ENCODE measurements around the gene GOLGA8B.
"Not testable (repeated sequence)": the region's sequence is repeated elsewhere in the genome, so short reads cannot be mapped to it uniquely, and the experiment has no call there.

The GOLGA8B gene

GRCh38 chr15:34584996-34585395, 1.5 kb upstream of the GOLGA8B start:
- TF ChIP-seq CTCF (IDR thresholded peaks at IDR 0.05; ENCODE audit: control insufficient read depth, extremely low read depth, insufficient read depth) = no peak
- no peak overlapping the region for H3K4me3 ChIP-seq (ENCODE audit: low read depth, low read length)
- no peak for DNase-seq (ENCODE audit: low read depth)

DNA sequence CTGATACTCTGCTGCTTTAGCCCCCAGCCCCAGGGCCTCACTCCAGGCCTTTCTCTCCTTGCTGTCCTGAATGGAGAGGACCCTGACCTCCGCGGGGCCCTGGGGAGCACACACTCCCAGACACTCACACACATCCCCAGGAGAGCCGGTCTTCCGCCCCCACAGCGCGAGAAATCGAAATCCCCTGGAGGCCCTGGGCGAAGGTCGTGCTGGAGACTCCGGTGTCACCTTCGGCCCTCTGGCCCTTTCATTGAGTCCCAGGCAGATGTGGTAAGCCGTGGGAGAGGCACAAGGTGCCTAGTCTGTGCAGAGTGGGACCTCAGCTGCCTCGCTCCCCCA, 848 bp upstream of the GOLGA8B start:
- DNase-seq (ENCODE audit: low read depth) = no peak
- TF ChIP-seq CTCF (IDR thresholded peaks at IDR 0.05; ENCODE audit: control insufficient read depth, extremely low read depth, insufficient read depth) = no peak
- H3K4me3 ChIP-seq (ENCODE audit: low read depth, low read length) = peak overlapping the region; percentile 75

GRCh38 chr15:34582461-34583371, 735 bp downstream of the GOLGA8B start:
- TF ChIP-seq CTCF (IDR thresholded peaks at IDR 0.05; ENCODE audit: control insufficient read depth, extremely low read depth, insufficient read depth) = no peak
- no peak for DNase-seq (ENCODE audit: low read depth)
- peak overlapping the region; percentile 75 for H3K4me3 ChIP-seq (ENCODE audit: low read depth, low read length)

DNA sequence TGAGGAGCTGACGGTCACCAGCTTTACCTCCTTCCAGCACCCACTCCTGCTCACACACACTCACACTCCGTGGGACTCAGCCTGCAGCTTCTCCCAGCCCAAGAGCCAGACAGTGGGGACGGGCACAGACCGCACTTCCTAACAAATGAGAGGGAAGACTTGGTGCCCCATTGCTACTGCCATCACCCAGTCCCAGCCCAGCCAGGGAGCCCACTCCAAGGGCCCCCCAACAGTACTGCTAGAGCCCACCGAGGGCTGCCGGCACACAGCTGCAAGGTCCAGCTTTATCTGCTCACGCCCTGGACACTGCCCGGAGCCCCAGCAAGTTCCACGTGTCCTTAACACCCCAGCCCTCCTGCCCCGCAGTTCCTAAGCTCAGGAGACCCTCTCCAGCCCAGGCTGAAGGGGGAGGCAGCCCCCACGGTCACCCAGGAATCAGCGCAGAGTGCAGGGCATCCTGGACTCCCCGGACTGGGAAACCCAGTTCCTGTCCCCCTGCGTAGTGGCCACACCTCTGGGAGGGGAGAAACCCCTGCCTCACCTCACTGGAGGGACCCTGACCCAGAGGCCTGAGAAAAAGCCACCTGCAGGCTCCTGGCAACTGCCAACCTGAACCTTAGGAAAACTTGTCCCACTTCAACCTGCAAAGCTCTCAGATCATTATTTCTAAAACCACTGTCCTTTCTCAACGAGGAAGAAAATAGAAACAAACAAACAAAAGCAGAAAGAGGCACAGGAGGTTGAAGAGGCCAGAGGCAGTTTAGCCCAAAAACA, 1.6 kb downstream of the GOLGA8B start:
- H3K4me3 ChIP-seq (ENCODE audit: low read depth, low read length) = peak overlapping the region; percentile 75
- DNase-seq (ENCODE audit: low read depth) = not testable (repeated sequence)

- DNase-seq (ENCODE audit: low read depth) = no peak
- TF ChIP-seq CTCF (IDR thresholded peaks at IDR 0.05; ENCODE audit: control insufficient read depth, extremely low read depth, insufficient read depth) = no peak
- H3K4me3 ChIP-seq (ENCODE audit: low read depth, low read length) = no peak overlapping the region
These were observed 2.4 kb downstream of the GOLGA8B start for GRCh38 chr15:34581043-34581365.

- not testable (repeated sequence) for DNase-seq (ENCODE audit: low read depth); H3K4me3 ChIP-seq (ENCODE audit: low read depth, low read length)
These were observed 3.0 kb downstream of the GOLGA8B start for GRCh38 chr15:34580251-34581042.

- no peak for TF ChIP-seq CTCF (IDR thresholded peaks at IDR 0.05; ENCODE audit: control insufficient read depth, extremely low read depth, insufficient read depth)
- H3K4me3 ChIP-seq (ENCODE audit: low read depth, low read length) = no peak overlapping the region
- no peak for DNase-seq (ENCODE audit: low read depth)
These were observed 5.2 kb downstream of the GOLGA8B start for GRCh38 chr15:34578283-34578674.

DNA sequence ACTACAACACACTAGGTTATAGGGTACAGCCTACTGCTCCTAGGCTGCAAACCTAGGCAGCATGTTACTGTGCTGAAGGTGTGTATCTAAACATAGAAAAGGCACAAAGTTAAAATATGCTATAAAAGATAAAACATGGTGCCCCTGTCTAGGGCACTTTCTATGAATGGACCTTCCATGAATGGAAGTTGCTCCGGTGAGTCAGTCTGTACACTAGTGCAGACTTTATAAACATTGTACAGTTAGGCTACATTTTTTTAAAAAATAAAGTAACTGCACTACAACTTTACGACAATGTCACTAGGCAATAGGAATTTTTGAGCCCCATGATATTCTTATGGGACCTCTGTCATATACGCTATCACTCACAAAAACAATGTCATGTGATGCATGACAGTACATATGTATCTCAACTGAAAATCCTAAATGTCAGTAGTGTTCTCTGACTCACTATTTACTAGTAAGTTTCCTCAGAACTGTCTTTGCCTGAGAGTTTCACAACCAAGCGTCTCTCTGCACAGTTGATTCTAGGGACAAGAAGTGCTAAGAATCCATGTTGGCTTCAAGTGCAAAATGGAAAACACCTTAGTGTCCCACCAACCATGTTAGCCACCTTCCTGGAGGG, 5.7 kb downstream of the GOLGA8B start:
- not testable (repeated sequence) for DNase-seq (ENCODE audit: low read depth); H3K4me3 ChIP-seq (ENCODE audit: low read depth, low read length)

- not testable (repeated sequence) for DNase-seq (ENCODE audit: low read depth); H3K4me3 ChIP-seq (ENCODE audit: low read depth, low read length)
These were observed 8.4 kb downstream of the GOLGA8B start for GRCh38 chr15:34575035-34575434.

DNA sequence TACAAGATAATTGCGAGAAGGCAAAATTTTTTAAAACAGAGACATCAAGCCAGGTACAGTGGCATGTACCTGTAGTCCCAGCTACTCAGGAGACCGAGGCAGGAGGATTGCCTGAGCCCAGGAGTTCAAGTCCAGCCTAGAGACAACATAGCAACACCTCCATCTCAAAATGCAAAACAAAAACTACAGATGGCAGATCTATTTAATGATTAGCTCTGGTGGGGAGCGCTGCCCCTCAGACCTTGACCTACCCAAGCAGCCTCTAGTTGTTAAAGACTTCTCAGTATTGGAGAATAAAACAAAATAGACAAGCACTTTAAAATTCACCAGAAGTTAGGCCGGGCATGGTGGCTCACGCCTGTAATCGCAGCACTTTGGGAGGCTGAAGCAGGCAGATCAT, 10.5 kb downstream of the GOLGA8B start:
- not testable (repeated sequence) for DNase-seq (ENCODE audit: low read depth); H3K4me3 ChIP-seq (ENCODE audit: low read depth, low read length)

DNA sequence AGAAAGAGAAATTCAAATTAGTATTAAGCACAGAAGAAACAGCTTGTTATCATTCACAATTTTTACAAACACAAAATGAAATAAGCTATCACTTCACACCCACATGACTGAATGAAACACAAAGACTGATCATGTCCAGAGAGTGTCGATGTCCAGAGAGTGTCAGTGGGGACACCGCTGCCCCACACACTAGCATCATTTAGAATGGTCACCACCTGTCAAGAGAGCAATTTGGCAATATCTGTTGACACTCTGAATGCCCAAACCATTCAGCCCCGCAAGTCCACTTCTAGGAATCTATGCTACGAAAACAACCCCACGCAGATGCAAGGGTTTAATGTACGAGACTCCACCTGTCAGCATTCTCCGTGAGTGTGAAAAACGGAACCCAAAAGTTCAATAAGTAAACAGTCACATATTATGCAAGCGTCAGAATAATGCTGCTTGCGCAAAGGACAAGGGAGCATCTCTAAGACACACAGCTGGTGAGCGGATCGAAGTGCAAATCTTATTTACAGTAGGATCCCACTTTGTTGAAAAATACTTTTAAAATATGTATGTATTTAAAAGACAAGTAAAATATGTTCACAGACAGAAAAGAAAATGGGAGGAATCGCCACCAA, 11.3 kb downstream of the GOLGA8B start:
- H3K4me3 ChIP-seq (ENCODE audit: low read depth, low read length); DNase-seq (ENCODE audit: low read depth): not testable (repeated sequence)
